OCI-LY7 (cell line): ENCODE measurements around the gene TRIM50. TPM values are rescaled to one million over a fixed set of nuclear protein-coding genes. Genes with fewer than 3 reads are reported as not detected.
"Not testable (repeated sequence)": the region's sequence is repeated elsewhere in the genome, so short reads cannot be mapped to it uniquely, and the experiment has no call there.

Experiments used
- BruUV-seq: library from RNA; stranded (reverse); fragments of 400-500 nt; replicated peaks from 2 replicates; lab custom pipeline; 2021; lab: Mats Ljungman, UMichigan
- CTCF ChIA-PET: fragments of 300-600 bp; sonication (Branson Sonifier 250); formaldehyde crosslinking; loops from one replicate; lab custom pipeline; 2022; ENCODE audit warnings: antibody characterized with exemption; ENCODE audit not compliant: unreplicated experiment; lab: Charles Lee
- POLR2A ChIA-PET: fragments of 300-600 bp; sonication (Branson Sonifier 250); formaldehyde crosslinking; loops from one replicate; lab custom pipeline; 2022; ENCODE audit warnings: antibody characterized with exemption; lab: Charles Lee
- DNase-seq: peaks from one replicate; pipeline ENCODE4 v3.0.0-alpha.2; 2015; ENCODE audit warnings: low spot score
- H2AFZ ChIP-seq: fragments of 200-600 bp; sonication (generic), shearing (Covaris generic); 2 replicates; pipeline ENCODE4 v1.6.1; 2014; ENCODE audit warnings: mild to moderate bottlenecking, antibody characterized with exemption, low read length, moderate library complexity
- H3K27ac ChIP-seq: fragments of 200-600 bp; sonication (generic); 2 replicates; pipeline ENCODE4 v1.5.1; 2014; ENCODE audit warnings: mixed run types, low read depth, mild to moderate bottlenecking, moderate library complexity, low read length, inconsistent platforms; ENCODE audit not compliant: poor library complexity, severe bottlenecking
- H3K36me3 ChIP-seq: fragments of 200-600 bp; sonication (generic); 2 replicates; pipeline ENCODE4 v1.6.1; 2014; ENCODE audit warnings: mild to moderate bottlenecking, antibody characterized with exemption, low read length, moderate library complexity, mixed read lengths; ENCODE audit not compliant: insufficient read depth
- H3K4me1 ChIP-seq: fragments of 200-600 bp; sonication (generic); 2 replicates; pipeline ENCODE4 v1.5.1; 2014; ENCODE audit warnings: mild to moderate bottlenecking, low read length; ENCODE audit not compliant: insufficient read depth, poor library complexity, severe bottlenecking
- H3K4me2 ChIP-seq: fragments of 200-600 bp; sonication (generic); 2 replicates; pipeline ENCODE4 v1.6.1; 2014; ENCODE audit warnings: mild to moderate bottlenecking, low read length
- H3K4me3 ChIP-seq: fragments of 200-600 bp; sonication (generic); 2 replicates; pipeline ENCODE4 v1.5.1; 2014; ENCODE audit warnings: mild to moderate bottlenecking, low read depth, low read length; ENCODE audit not compliant: poor library complexity, severe bottlenecking
- H3K79me2 ChIP-seq: fragments of 200-600 bp; sonication (generic); 2 replicates; pipeline ENCODE4 v1.6.1; 2016; ENCODE audit warnings: low read depth, mild to moderate bottlenecking, low read length, moderate library complexity, mixed read lengths; ENCODE audit not compliant: insufficient read depth
- H3K9me2 ChIP-seq: fragments of 200-600 bp; sonication (generic); 2 replicates; pipeline ENCODE4 v1.6.1; 2016; ENCODE audit warnings: mild to moderate bottlenecking, low read length, mixed read lengths; ENCODE audit not compliant: insufficient read depth
- H3K9me3 ChIP-seq: fragments of 200-600 bp; sonication (generic); 2 replicates; pipeline ENCODE4 v1.6.1; 2014; ENCODE audit warnings: mild to moderate bottlenecking, mixed run types, low read length, mixed read lengths
- H4K20me1 ChIP-seq: fragments of 200-600 bp; sonication (generic); 2 replicates; pipeline ENCODE4 v1.6.1; 2014; ENCODE audit warnings: mild to moderate bottlenecking, antibody characterized with exemption, low read length, moderate library complexity, mixed read lengths; ENCODE audit not compliant: insufficient read depth
- CTCF ChIP-seq: fragments of 200-600 bp; sonication (generic); conservative IDR thresholded peaks from 2 replicates; pipeline ENCODE4 v1.5.1; 2014; ENCODE audit warnings: mild to moderate bottlenecking, antibody characterized with exemption, low read length, moderate library complexity, mixed read lengths
- EZH2phosphoT487 ChIP-seq: fragments of 200-600 bp; sonication (generic); IDR thresholded peaks from 2 replicates; pipeline ENCODE4 v1.6.1; 2018; ENCODE audit warnings: low read depth, borderline replicate concordance, mild to moderate bottlenecking, mixed run types, antibody characterized with exemption, low read length, moderate library complexity, mixed read lengths
- intact Hi-C: fragments of 100-400 bp; cut with micrococcal nuclease; formaldehyde crosslinking; loops from one replicate; pipeline ENCODE4 v1.10.0; 2022; ENCODE audit not compliant: unreplicated experiment
- total RNA-seq, 2 experiments: library from RNA; depleted of rRNA in 1 of 2; stranded (reverse); fragments of >200 nt in 1 of 2; shearing (Covaris generic) in 1 of 2; gene quantifications; 2 replicates each; pipeline ENCODE4 v1.2.3, GENCODE V29; 2014 to 2022

TRIM50 gene
- total RNA-seq, 2 experiments from 2014 or later, result 0.40 TPM; not detected in 1

DNA sequence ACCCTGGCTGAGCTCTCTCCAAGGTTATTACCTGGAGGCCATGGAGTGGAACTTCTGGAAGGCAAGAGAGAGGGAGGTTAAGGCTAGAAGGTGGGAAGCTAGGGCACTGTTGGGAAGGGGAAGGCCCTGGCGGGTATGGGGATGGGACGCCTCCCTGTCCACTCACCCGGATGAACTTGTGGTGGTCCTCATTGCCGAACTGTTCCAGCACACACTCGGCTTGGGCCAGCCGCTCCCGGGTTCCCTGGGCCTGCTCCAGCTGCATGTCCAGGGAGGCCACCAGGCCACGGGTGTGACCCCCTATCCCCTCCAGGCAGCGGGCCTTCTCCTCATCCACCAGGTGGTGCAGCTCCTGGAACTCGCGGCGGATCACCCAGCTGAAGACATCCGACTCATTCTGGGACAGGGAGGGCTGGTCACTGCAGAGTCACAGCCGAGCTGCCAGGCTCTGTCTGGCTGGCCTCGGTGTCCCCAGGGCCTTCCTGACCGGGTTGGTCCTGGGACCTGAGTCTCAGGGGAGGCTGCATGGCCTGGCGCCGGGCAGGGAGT lies 9.2 kb downstream of the TRIM50 start:
- H3K4me3 ChIP-seq, H2AFZ ChIP-seq, DNase-seq, H4K20me1 ChIP-seq, H3K9me3 ChIP-seq, intact Hi-C loops, H3K9me2 ChIP-seq, BruUV-seq, POLR2A ChIA-PET, H3K4me2 ChIP-seq, H3K27ac ChIP-seq, CTCF ChIA-PET, H3K36me3 ChIP-seq, H3K4me1 ChIP-seq, H3K79me2 ChIP-seq: not testable (repeated sequence)

- Histone ChIP-seq H3K36me3 (no peaks in the 10 kb centered on the region), H4K20me1 (no peaks in the 10 kb centered on the region), H3K9me3 (no peaks in the 10 kb centered on the region), H3K27ac (no peak overlapping the region), H2AFZ (no peak overlapping the region), H3K4me1 (no peaks in the 10 kb centered on the region), H3K4me3 (no peak overlapping the region), H3K79me2 (no peaks in the 10 kb centered on the region), H3K4me2 (no peak overlapping the region), H3K9me2 (no peaks in the 10 kb centered on the region)
- BruUV-seq, result no TSS peak
- no peak for DNase-seq
- TF ChIP-seq CTCF (no peak), EZH2phosphoT487 (no peak)
- intact Hi-C loops, result no loop called here
- CTCF ChIA-PET, result no interaction called here
- POLR2A ChIA-PET, result no interaction called here
Observed at GRCh38 chr7:73316521-73316920, 11.4 kb downstream of the TRIM50 start.

DNA sequence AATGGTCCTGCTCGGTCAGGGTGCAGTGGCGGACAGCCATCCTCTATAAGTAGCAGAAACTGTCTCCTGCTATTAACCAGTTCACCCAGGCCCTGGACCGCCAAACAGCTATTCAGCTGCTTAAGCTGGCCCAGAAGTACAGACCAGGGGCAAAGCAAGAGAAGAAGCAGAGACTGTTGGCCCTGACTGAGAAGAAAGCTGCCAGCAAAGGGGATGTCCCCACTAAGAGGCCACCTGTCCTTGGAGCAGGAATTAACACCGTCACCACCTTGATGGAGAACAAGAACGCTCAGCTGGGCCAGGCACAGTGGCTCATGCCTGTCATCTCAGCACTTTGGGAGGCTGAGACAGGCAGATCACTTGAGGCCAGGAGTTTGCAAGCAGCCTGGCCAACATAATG lies 13.6 kb downstream of the TRIM50 start:
- Histone ChIP-seq H3K36me3 (no peaks in the 10 kb centered on the region), H3K9me2 (no peaks in the 10 kb centered on the region), H4K20me1 (no peaks in the 10 kb centered on the region), H3K4me2 (no peak overlapping the region), H3K79me2 (no peaks in the 10 kb centered on the region), H3K4me3 (no peak overlapping the region), H3K9me3 (no peaks in the 10 kb centered on the region), H2AFZ (no peak overlapping the region), H3K4me1 (peaks cover 2% of the 10 kb centered on the region), H3K27ac (no peak overlapping the region)
- CTCF ChIA-PET, result no interaction called here
- BruUV-seq, result no TSS peak
- DNase-seq, result no peak
- no peak for TF ChIP-seq CTCF
- no peak for TF ChIP-seq EZH2phosphoT487
- POLR2A ChIA-PET, result no interaction called here
- intact Hi-C loops, result no loop called here
